SH-SY5Y (cell line): ENCODE data around the gene XXYLT1.

Source experiments
- GATA2 ChIP-seq: IDR thresholded peaks from 2 replicates; pipeline ENCODE4 v1.6.1; 2011; ENCODE audit warnings: mild to moderate bottlenecking, low read depth, low read length
- GATA3 ChIP-seq: IDR thresholded peaks from 2 replicates; pipeline ENCODE4 v1.6.1; 2011; ENCODE audit warnings: low read depth, mild to moderate bottlenecking, low read length, moderate library complexity

DNA sequence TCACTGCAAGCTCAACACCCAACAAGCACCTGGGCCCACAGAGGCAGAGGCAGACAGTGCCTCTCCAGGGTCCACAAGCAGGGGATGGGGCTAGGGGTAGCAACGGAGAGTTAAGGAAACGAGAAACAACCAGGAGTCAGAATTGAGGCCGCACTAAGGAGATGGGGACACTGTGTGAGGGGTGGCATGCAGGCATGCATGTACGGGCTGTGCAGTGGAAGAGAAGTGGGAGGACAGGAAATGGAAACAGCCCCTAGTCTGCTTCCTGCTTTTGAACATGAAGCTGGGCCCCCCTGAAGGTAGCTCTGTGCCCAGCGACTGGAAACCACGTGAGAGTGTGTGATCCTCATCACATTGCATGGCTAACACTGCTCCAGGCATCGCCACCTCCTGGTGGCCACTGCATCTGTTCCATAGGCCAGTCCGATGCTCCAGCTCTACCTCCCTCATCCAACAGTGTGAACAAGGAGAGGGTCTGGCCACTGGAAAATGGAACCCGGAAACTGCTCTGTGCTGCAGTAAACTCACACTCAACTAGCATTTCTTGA lies 44.0 kb downstream of the XXYLT1 start:
- TF ChIP-seq GATA3 (no peak), GATA2 (no peak)
